SK-N-SH treated with all-trans-retinoic acid at 6 μM for 48 hours (cell line): Measurements from ENCODE around the gene TRIM49D2.
"Not testable (repeated sequence)": the region's sequence is repeated elsewhere in the genome, so short reads cannot be mapped to it uniquely, and the experiment has no call there.

Source experiments
- CREB5 ChIP-seq: fragments of 250-450 bp; sonication (Bioruptor Pico); IDR thresholded peaks from 2 replicates; pipeline ENCODE4 v1.5.1; 2020; ENCODE audit warnings: low read depth, mild to moderate bottlenecking, moderate library complexity
- CSDC2 ChIP-seq: fragments of 250-450 bp; sonication (Bioruptor Pico); IDR thresholded peaks from 2 replicates; pipeline ENCODE4 v1.5.0; 2020; ENCODE audit warnings: mild to moderate bottlenecking, moderate library complexity
- CSRNP3 ChIP-seq: fragments of 250-450 bp; sonication (Bioruptor Pico); IDR thresholded peaks from 2 replicates; pipeline ENCODE4 v1.5.1; 2021; ENCODE audit warnings: mild to moderate bottlenecking, moderate library complexity
- ISL1 ChIP-seq: fragments of 250-450 bp; sonication (Bioruptor Pico); IDR thresholded peaks from 2 replicates; pipeline ENCODE4 v2.1.2; 2022; ENCODE audit warnings: mild to moderate bottlenecking, moderate library complexity
- PATZ1 ChIP-seq: fragments of 250-450 bp; sonication (Bioruptor Pico); IDR thresholded peaks from 2 replicates; pipeline ENCODE4 v1.8.0; 2020; ENCODE audit warnings: mild to moderate bottlenecking, moderate library complexity, borderline replicate concordance
- TSHZ2 ChIP-seq: fragments of 250-450 bp; sonication (Bioruptor Pico); IDR thresholded peaks from 2 replicates; pipeline ENCODE4 v1.5.0; 2020; ENCODE audit warnings: mild to moderate bottlenecking, moderate library complexity

- not testable (repeated sequence) for TF ChIP-seq PATZ1 (CRISPR knock-in tag); CSRNP3; CREB5; ISL1; CSDC2 (CRISPR knock-in tag); TSHZ2
Measured at GRCh38 chr11:89960833-89961232, 37.0 kb downstream of the TRIM49D2 start.
